22Rv1 (cell line): ENCODE measurements around the gene CFAP74.

Experiments used
- H3K27ac ChIP-seq: fragments of 450-650 bp; 2 replicates; pipeline ENCODE4 v1.5.1; 2017
- CTCF ChIP-seq: fragments of 450-650 bp; IDR thresholded peaks from 2 replicates; pipeline ENCODE4 v1.5.1; 2017; ENCODE audit warnings: mild to moderate bottlenecking
- ZFX ChIP-seq: fragments of 450-650 bp; IDR thresholded peaks from 2 replicates; pipeline ENCODE4 v1.6.1; 2017; ENCODE audit warnings: antibody characterized with exemption, borderline replicate concordance

Gene CFAP74

GRCh38 chr1:1958071-1958541 lies 45.5 kb downstream of the CFAP74 start:
- TF ChIP-seq CTCF (no peak), ZFX (no peak)
- no peak overlapping the region for H3K27ac ChIP-seq

- no peak overlapping the region for H3K27ac ChIP-seq
- TF ChIP-seq CTCF (no peak), ZFX (no peak)
Observed at GRCh38 chr1:1957533-1957961, 46.0 kb downstream of the CFAP74 start.

GRCh38 chr1:1956586-1957532 lies 46.7 kb downstream of the CFAP74 start:
- TF ChIP-seq ZFX (no peak), CTCF (no peak)
- no peak overlapping the region for H3K27ac ChIP-seq

- no peak for TF ChIP-seq CTCF
- TF ChIP-seq ZFX = no peak
- no peak overlapping the region for H3K27ac ChIP-seq
Observed at GRCh38 chr1:1956101-1956500, 47.5 kb downstream of the CFAP74 start.

GRCh38 chr1:1955621-1956094 lies 47.9 kb downstream of the CFAP74 start:
- H3K27ac ChIP-seq = no peak overlapping the region

GRCh38 chr1:1954831-1955441 lies 48.6 kb downstream of the CFAP74 start:
- no peak overlapping the region for H3K27ac ChIP-seq

More at GRCh38 chr1:1955621-1956094, 47.9 kb downstream of the CFAP74 start:
- TF ChIP-seq CTCF (no peak), ZFX (no peak)

More at GRCh38 chr1:1954831-1955441, 48.6 kb downstream of the CFAP74 start:
- 0 out of 2 replicates have a peak, but pooled peaks have one; percentile 14 for TF ChIP-seq CTCF
- TF ChIP-seq ZFX = no peak
